Activated CD4-positive, alpha-beta memory T cell treated with anti-CD3 and anti-CD28 coated beads, Interleukin-2, amount 10 ng/mL, durations not matched to agents 7 days and 5 days (primary cell): ENCODE results near the gene SPINDOC. TPM values are rescaled to one million over a fixed set of nuclear protein-coding genes. Genes with fewer than 3 reads are reported as not detected.
A peak's percentile ranks its signal among the peaks of the same experiment; 100 is the strongest.

Experiments
- CTCF ChIA-PET: fragments of 350-600 bp; sonication (Branson Sonifier 250); formaldehyde crosslinking; loops from one replicate; lab custom pipeline; 2021; ENCODE audit warnings: antibody characterized with exemption, inconsistent platforms; lab: Charles Lee
- POLR2A ChIA-PET: fragments of 350-600 bp; sonication (Branson Sonifier 250); formaldehyde crosslinking; loops from one replicate; lab custom pipeline; 2021; ENCODE audit warnings: antibody characterized with exemption; lab: Charles Lee
- DNase-seq: peaks from one replicate; pipeline ENCODE4 v3.0.0-alpha.2; 2020
- H3K27ac Mint-ChIP-seq: one replicate; pipeline ENCODE4 v1.8.0; 2021; ENCODE audit warnings: mild to moderate bottlenecking, mixed read lengths
- H3K27me3 Mint-ChIP-seq: one replicate; pipeline ENCODE4 v1.8.0; 2021; ENCODE audit warnings: mixed read lengths
- H3K36me3 Mint-ChIP-seq: one replicate; pipeline ENCODE4 v1.8.0; 2021; ENCODE audit warnings: low read depth, mixed read lengths
- H3K4me1 Mint-ChIP-seq: one replicate; pipeline ENCODE4 v1.8.0; 2021; ENCODE audit warnings: mixed read lengths
- H3K4me3 Mint-ChIP-seq: one replicate; pipeline ENCODE4 v1.8.0; 2021; ENCODE audit warnings: mild to moderate bottlenecking, mixed read lengths
- H3K9me3 Mint-ChIP-seq: one replicate; pipeline ENCODE4 v1.8.0; 2021; ENCODE audit warnings: mixed read lengths
- total RNA-seq, 2 experiments: library from RNA; stranded (reverse); gene quantifications; one replicate each; pipeline ENCODE4 v1.2.3, GENCODE V29; 2021

SPINDOC gene
- 10 to 100 TPM; 33.2 to 37.2 TPM for total RNA-seq

GRCh38 chr11:63813035-63813562, at the start of gene SPINDOC:
SPINDOC (plus strand) TSS chr11:63813456; CDS start chr11:63813687, 231 bp downstream.
- peak; percentile 81 for DNase-seq
- POLR2A ChIA-PET = interaction anchor here (1.0 kb wide), 1 partner anchor 79 kb away, joined by 4 read pairs; no protein-coding TSS in a partner anchor
- CTCF ChIA-PET = no interaction called here
- Mint-ChIP-seq H3K4me3 (peak within 1 kb of the TSS; percentile 80), H3K27me3 (peaks cover 3% of the 10 kb centered on the region), H3K4me1 (peaks cover 42% of the 10 kb centered on the region), H3K36me3 (peaks cover 26% of the 10 kb centered on the region), H3K27ac (peak within 1 kb of the TSS; percentile 30), H3K9me3 (no peaks in the 10 kb centered on the region)

- Mint-ChIP-seq H3K4me3 (no peak overlapping the region), H3K36me3 (peaks cover 2% of the 10 kb centered on the region), H3K27ac (no peak overlapping the region), H3K9me3 (no peaks in the 10 kb centered on the region), H3K4me1 (peaks cover 9% of the 10 kb centered on the region), H3K27me3 (peaks cover 3% of the 10 kb centered on the region)
- DNase-seq = no peak
- ChIA-PET POLR2A (no interaction called here), CTCF (no interaction called here)
These were observed 49.5 kb upstream of the SPINDOC start for GRCh38 chr11:63763496-63764339.

GRCh38 chr11:63764340-63764678, 48.9 kb upstream of the SPINDOC start:
- Mint-ChIP-seq H3K27ac (no peak overlapping the region), H3K9me3 (no peaks in the 10 kb centered on the region), H3K27me3 (peaks cover 3% of the 10 kb centered on the region), H3K36me3 (no peaks in the 10 kb centered on the region), H3K4me3 (no peak overlapping the region), H3K4me1 (peaks cover 9% of the 10 kb centered on the region)
- ChIA-PET POLR2A (no interaction called here), CTCF (no interaction called here)
- no peak for DNase-seq

- Mint-ChIP-seq H3K9me3 (no peaks in the 10 kb centered on the region), H3K36me3 (no peaks in the 10 kb centered on the region), H3K27ac (no peak overlapping the region), H3K4me1 (peaks cover 10% of the 10 kb centered on the region), H3K4me3 (no peak overlapping the region), H3K27me3 (peaks cover 6% of the 10 kb centered on the region)
- DNase-seq = no peak
- ChIA-PET CTCF (interaction anchor here (1.5 kb wide), 1 partner anchor 72 kb away, joined by 3 read pairs; no protein-coding TSS in a partner anchor), POLR2A (no interaction called here)
These were observed 48.3 kb upstream of the SPINDOC start for GRCh38 chr11:63764679-63765647.

- Mint-ChIP-seq H3K36me3 (no peaks in the 10 kb centered on the region), H3K27me3 (peaks cover 14% of the 10 kb centered on the region), H3K4me1 (peaks cover 13% of the 10 kb centered on the region), H3K9me3 (no peaks in the 10 kb centered on the region), H3K4me3 (no peak overlapping the region), H3K27ac (no peak overlapping the region)
- ChIA-PET CTCF (interaction anchor here (1.5 kb wide), 1 partner anchor 71 kb away, joined by 3 read pairs; no protein-coding TSS in a partner anchor), POLR2A (no interaction called here)
- DNase-seq = no peak
These were observed 47.5 kb upstream of the SPINDOC start for GRCh38 chr11:63765688-63766241.

- CTCF ChIA-PET = interaction anchor here (0.6 to 3.0 kb wide), 5 partner anchors 13 to 534 kb away, joined by 3 to 9 read pairs (median 3); no protein-coding TSS in a partner anchor
- Mint-ChIP-seq H3K36me3 (no peaks in the 10 kb centered on the region), H3K27ac (no peak overlapping the region), H3K9me3 (no peaks in the 10 kb centered on the region), H3K4me1 (peaks cover 13% of the 10 kb centered on the region), H3K27me3 (peaks cover 21% of the 10 kb centered on the region), H3K4me3 (no peak overlapping the region)
- no peak for DNase-seq
- POLR2A ChIA-PET = no interaction called here
These were observed 46.6 kb upstream of the SPINDOC start for GRCh38 chr11:63766531-63767235.

GRCh38 chr11:63767267-63767564, 46.0 kb upstream of the SPINDOC start:
- Mint-ChIP-seq H3K36me3 (no peaks in the 10 kb centered on the region), H3K27me3 (peaks cover 23% of the 10 kb centered on the region), H3K4me1 (peaks cover 13% of the 10 kb centered on the region), H3K4me3 (peak overlapping the region; percentile 90), H3K27ac (no peak overlapping the region), H3K9me3 (no peaks in the 10 kb centered on the region)
- ChIA-PET CTCF (interaction anchor here (0.6 to 3.0 kb wide), 18 partner anchors 9 to 534 kb away, joined by 3 to 17 read pairs (median 3); partner anchors contain the start of genes ATL3 and RTN3), POLR2A (interaction anchor here (1.5 kb wide), 1 partner anchor 219 kb away, joined by 3 read pairs; the partner anchor contains the start of gene OTUB1)
- DNase-seq = no peak

GRCh38 chr11:63767565-63768236, 45.6 kb upstream of the SPINDOC start:
- CTCF ChIA-PET = interaction anchor here (0.6 to 3.0 kb wide), 21 partner anchors 9 to 533 kb away, joined by 3 to 17 read pairs (median 3); partner anchors contain the start of genes ATL3 and RTN3
- Mint-ChIP-seq H3K9me3 (no peaks in the 10 kb centered on the region), H3K27ac (peak overlapping the region; percentile 2), H3K36me3 (no peaks in the 10 kb centered on the region), H3K4me1 (peaks cover 13% of the 10 kb centered on the region), H3K27me3 (peaks cover 26% of the 10 kb centered on the region), H3K4me3 (peak overlapping the region; percentile 90)
- POLR2A ChIA-PET = interaction anchor here (1.5 kb wide), 1 partner anchor 218 kb away, joined by 3 read pairs; the partner anchor contains the start of gene OTUB1
- peak; percentile 54 for DNase-seq

GRCh38 chr11:63768237-63769041, 44.8 kb upstream of the SPINDOC start, which contains the start of gene ZFTA:
ZFTA (minus strand) TSS chr11:63768775; CDS start chr11:63768622, 153 bp downstream.
- peak; percentile 57 for DNase-seq
- H3K27ac Mint-ChIP-seq = peak within 1 kb of the TSS; percentile 2
- peak within 1 kb of the TSS; percentile 90 for H3K4me3 Mint-ChIP-seq
- peaks cover 31% of the 10 kb centered on the region for H3K27me3 Mint-ChIP-seq
- H3K36me3 Mint-ChIP-seq = no peaks in the 10 kb centered on the region
- CTCF ChIA-PET = interaction anchor here (0.7 to 3.0 kb wide), 19 partner anchors 10 to 380 kb away, joined by 3 to 17 read pairs (median 3); partner anchors contain the start of gene RTN3
- H3K4me1 Mint-ChIP-seq = peaks cover 13% of the 10 kb centered on the region
- no peaks in the 10 kb centered on the region for H3K9me3 Mint-ChIP-seq
- POLR2A ChIA-PET = interaction anchor here (1.5 kb wide), 1 partner anchor 217 kb away, joined by 3 read pairs; the partner anchor contains the start of gene OTUB1

- peaks cover 33% of the 10 kb centered on the region for H3K27me3 Mint-ChIP-seq
- H3K4me1 Mint-ChIP-seq = peaks cover 13% of the 10 kb centered on the region
These were observed 44.1 kb upstream of the SPINDOC start for GRCh38 chr11:63769042-63769713.

More at GRCh38 chr11:63769042-63769713, 44.1 kb upstream of the SPINDOC start:
- H3K4me3 Mint-ChIP-seq = no peak overlapping the region
- H3K9me3 Mint-ChIP-seq = no peaks in the 10 kb centered on the region
- no peak for DNase-seq
- no peaks in the 10 kb centered on the region for H3K36me3 Mint-ChIP-seq
- POLR2A ChIA-PET = no interaction called here
- CTCF ChIA-PET = interaction anchor here (1.4 to 3.0 kb wide), 5 partner anchors 10 to 177 kb away, joined by 3 to 17 read pairs (median 3); no protein-coding TSS in a partner anchor
- no peak overlapping the region for H3K27ac Mint-ChIP-seq
